GM18858 (cell line): ENCODE measurements around the gene IARS2.
"Not testable (repeated sequence)": the region's sequence is repeated elsewhere in the genome, so short reads cannot be mapped to it uniquely, and the experiment has no call there.

Source experiments
- ATAC-seq: cut with Tn5 transposase; IDR thresholded peaks from one replicate; pipeline ENCODE4 v1.9.1; 2021; ENCODE audit not compliant: unreplicated experiment

Gene IARS2

GRCh38 chr1:220094016-220094911, at the start of gene IARS2:
IARS2 (plus strand) TSS chr1:220094132; CDS start chr1:220094217, 85 bp downstream.
- ATAC-seq = peak; percentile 32

GRCh38 chr1:220044678-220045355, 49.1 kb upstream of the IARS2 start:
- ATAC-seq = no peak

GRCh38 chr1:220045356-220046051, 48.4 kb upstream of the IARS2 start:
- no peak for ATAC-seq

GRCh38 chr1:220046052-220046930, 47.6 kb upstream of the IARS2 start, which contains the start of gene EPRS1:
EPRS1 (minus strand) TSS chr1:220046505; CDS start chr1:220046388, 117 bp downstream.
- peak; percentile 98 for ATAC-seq

- no peak for ATAC-seq
Measured at GRCh38 chr1:220056374-220056773, 37.6 kb upstream of the IARS2 start.

- no peak for ATAC-seq
Measured at GRCh38 chr1:220060876-220061275, 33.1 kb upstream of the IARS2 start.

GRCh38 chr1:220062629-220063028, 31.3 kb upstream of the IARS2 start:
- ATAC-seq = no peak

GRCh38 chr1:220067269-220068204, 26.4 kb upstream of the IARS2 start:
- no peak for ATAC-seq

GRCh38 chr1:220076861-220077762, 16.8 kb upstream of the IARS2 start:
- ATAC-seq = no peak

- ATAC-seq = no peak
Measured at GRCh38 chr1:220077887-220078286, 16.0 kb upstream of the IARS2 start.

- no peak for ATAC-seq
Measured at GRCh38 chr1:220084460-220084859, 9.5 kb upstream of the IARS2 start.

GRCh38 chr1:220086261-220086686, 7.7 kb upstream of the IARS2 start:
- peak; percentile 42 for ATAC-seq

- ATAC-seq = peak; percentile 57
Measured at GRCh38 chr1:220089650-220090556, 4.0 kb upstream of the IARS2 start, which contains the start of gene BPNT1. BPNT1 (minus strand) TSS chr1:220089788; CDS start chr1:220079846, 9,942 bp downstream.

- ATAC-seq = no peak
Measured at GRCh38 chr1:220092694-220093093, 1.2 kb upstream of the IARS2 start.

GRCh38 chr1:220093361-220094015, 444 bp upstream of the IARS2 start:
- peak; percentile 7 for ATAC-seq

GRCh38 chr1:220099826-220100225, 5.9 kb downstream of the IARS2 start:
- no peak for ATAC-seq

GRCh38 chr1:220110473-220110872, 16.5 kb downstream of the IARS2 start:
- ATAC-seq = not testable (repeated sequence)
